RWPE2 (cell line): Measurements from ENCODE around the gene RHEX.
A peak's percentile ranks its signal among the peaks of the same experiment; 100 is the strongest.

ENCODE experiments used
- ATAC-seq: fragments of 200-7000 bp; cut with Tn5 transposase; 3 replicates; pipeline ENCODE4 v1.9.1; 2021; ENCODE audit warnings: low read depth
- DNase-seq: peaks from one replicate; pipeline ENCODE4 v3.0.0-alpha.2; 2020; ENCODE audit warnings: low spot score
- H3K27ac ChIP-seq: fragments of 450-650 bp; 2 replicates; pipeline ENCODE4 v1.5.1; 2017; ENCODE audit warnings: mild to moderate bottlenecking; ENCODE audit not compliant: poor library complexity, severe bottlenecking
- H3K27me3 ChIP-seq: fragments of 250-450 bp; sonication (Bioruptor Pico); 2 replicates; pipeline ENCODE4 v1.5.1; 2021; ENCODE audit warnings: mild to moderate bottlenecking, moderate library complexity; ENCODE audit not compliant: insufficient read depth, poor library complexity, severe bottlenecking
- H3K36me3 ChIP-seq: fragments of 250-450 bp; sonication (Bioruptor Pico); 2 replicates; pipeline ENCODE4 v1.5.1; 2020; ENCODE audit warnings: low read depth, mild to moderate bottlenecking, moderate library complexity
- H3K4me1 ChIP-seq: fragments of 250-450 bp; sonication (Bioruptor Pico); 2 replicates; pipeline ENCODE4 v1.5.1; 2021; ENCODE audit warnings: mild to moderate bottlenecking, moderate library complexity; ENCODE audit not compliant: insufficient read depth, poor library complexity, severe bottlenecking
- H3K4me3 ChIP-seq: fragments of 250-450 bp; sonication (Bioruptor Pico); 2 replicates; pipeline ENCODE4 v1.5.1; 2021; ENCODE audit warnings: mild to moderate bottlenecking, moderate library complexity; ENCODE audit not compliant: severe bottlenecking
- H3K9me3 ChIP-seq: fragments of 250-450 bp; sonication (Bioruptor Pico); 2 replicates; pipeline ENCODE4 v1.5.1; 2021; ENCODE audit warnings: mild to moderate bottlenecking, moderate library complexity; ENCODE audit not compliant: severe bottlenecking
- CTCF ChIP-seq: fragments of 450-650 bp; IDR thresholded peaks from one replicate; pipeline ENCODE4 v1.5.1; 2017; ENCODE audit warnings: mild to moderate bottlenecking, moderate library complexity; ENCODE audit not compliant: poor library complexity, severe bottlenecking

RHEX gene

GRCh38 chr1:206035027-206035426 is 17.9 kb upstream of the RHEX start:
- no peaks in the 10 kb centered on the region for H3K27me3 ChIP-seq
- H3K9me3 ChIP-seq: no peaks in the 10 kb centered on the region
- no peak overlapping the region for H3K4me3 ChIP-seq
- ATAC-seq (peak; percentile 44; the same call in 2 of the 3 replicates), DNase-seq (no peak)
- no peaks in the 10 kb centered on the region for H3K36me3 ChIP-seq
- TF ChIP-seq CTCF: no peak
- no peaks in the 10 kb centered on the region for H3K4me1 ChIP-seq
- no peak overlapping the region for H3K27ac ChIP-seq

- Histone ChIP-seq H3K9me3 (no peaks in the 10 kb centered on the region), H3K36me3 (no peaks in the 10 kb centered on the region), H3K4me3 (no peak overlapping the region), H3K27me3 (no peaks in the 10 kb centered on the region), H3K4me1 (no peaks in the 10 kb centered on the region), H3K27ac (no peak overlapping the region)
- ATAC-seq (no peak), DNase-seq (no peak)
- no peak for TF ChIP-seq CTCF
Observed at GRCh38 chr1:206036663-206037455, 16.1 kb upstream of the RHEX start.

GRCh38 chr1:206037581-206037980 is 15.4 kb upstream of the RHEX start:
- ATAC-seq (no peak), DNase-seq (no peak)
- no peak overlapping the region for H3K27ac ChIP-seq
- no peaks in the 10 kb centered on the region for H3K27me3 ChIP-seq
- no peaks in the 10 kb centered on the region for H3K4me1 ChIP-seq
- TF ChIP-seq CTCF: no peak
- H3K4me3 ChIP-seq: no peak overlapping the region
- H3K36me3 ChIP-seq: no peaks in the 10 kb centered on the region
- H3K9me3 ChIP-seq: no peaks in the 10 kb centered on the region

- no peak for TF ChIP-seq CTCF
- no peak overlapping the region for H3K4me3 ChIP-seq
- H3K27ac ChIP-seq: no peak overlapping the region
- H3K4me1 ChIP-seq: no peaks in the 10 kb centered on the region
- DNase-seq (no peak), ATAC-seq (no peak)
- H3K36me3 ChIP-seq: no peaks in the 10 kb centered on the region
- H3K9me3 ChIP-seq: no peaks in the 10 kb centered on the region
- H3K27me3 ChIP-seq: no peaks in the 10 kb centered on the region
Observed at GRCh38 chr1:206039046-206039973, 13.7 kb upstream of the RHEX start.

- Histone ChIP-seq H3K4me3 (no peak overlapping the region), H3K36me3 (no peaks in the 10 kb centered on the region), H3K27ac (no peak overlapping the region), H3K9me3 (no peaks in the 10 kb centered on the region), H3K27me3 (no peaks in the 10 kb centered on the region), H3K4me1 (no peaks in the 10 kb centered on the region)
- ATAC-seq (no peak), DNase-seq (no peak)
- TF ChIP-seq CTCF: no peak
Observed at GRCh38 chr1:206040328-206040727, 12.6 kb upstream of the RHEX start.
